Thoracic aorta (tissue), 2 donors: Measurements from ENCODE around the gene FHIT. TPM values are rescaled to one million over a fixed set of nuclear protein-coding genes. Genes with fewer than 3 reads are reported as not detected.

ENCODE experiments used
- ATAC-seq: fragments of 150-250 bp; one replicate; pipeline ENCODE4 v1.8.0; 2017; ENCODE audit warnings: low read depth; ENCODE audit not compliant: insufficient number of reproducible peaks, low FRiP score
- DNase-seq: peaks from one replicate; pipeline ENCODE4 v3.0.0-alpha.2; 2020; ENCODE audit warnings: low spot score
- H3K27ac ChIP-seq, 2 donors: fragments of 200-600 bp; sonication (generic); 1 replicate in 1 of 2; 2 replicates in 1 of 2; pipeline ENCODE4 v1.5.1; 2016; ENCODE audit warnings: mild to moderate bottlenecking in 2 of 2, moderate library complexity in 2 of 2
- H3K27me3 ChIP-seq: fragments of 200-600 bp; sonication (generic); replicated peaks from 2 replicates; pipeline ENCODE4 v1.6.0; 2016; ENCODE audit warnings: mild to moderate bottlenecking; ENCODE audit not compliant: insufficient read depth
- H3K36me3 ChIP-seq: fragments of 200-600 bp; sonication (generic); one replicate; pipeline ENCODE4 v1.5.1; 2016
- H3K4me1 ChIP-seq, 2 donors: fragments of 200-600 bp; sonication (generic); 1 replicate in 1 of 2; 2 replicates in 1 of 2; pipeline versions ENCODE4 v1.5.1 to v1.6.0; 2016; ENCODE audit warnings: low read depth in 2 of 2, mild to moderate bottlenecking in 1 of 2; ENCODE audit not compliant: control insufficient read depth in 1 of 2
- H3K4me3 ChIP-seq: fragments of 200-600 bp; sonication (generic); 2 replicates; pipeline ENCODE4 v1.5.1; 2016; ENCODE audit warnings: mild to moderate bottlenecking
- H3K9me3 ChIP-seq: fragments of 200-600 bp; sonication (generic); 2 replicates; pipeline ENCODE4 v1.5.1; 2016
- total RNA-seq, 2 donors: library from RNA; depleted of rRNA; stranded (reverse); fragments of >200 nt; gene quantifications; one replicate each; pipeline versions ENCODE4 v1.1.0 to v1.2.3, GENCODE V29; 2016
- TF ChIP-seq, protein P1 (sequence below): fragments of 200-600 bp; sonication (generic); IDR thresholded peaks from one replicate; pipeline ENCODE4 v1.5.1; 2019; ENCODE audit warnings: antibody characterized with exemption

Gene FHIT
- total RNA-seq, 2 donors from 2014 or later = 2.0 to 2.3 TPM

DNA sequence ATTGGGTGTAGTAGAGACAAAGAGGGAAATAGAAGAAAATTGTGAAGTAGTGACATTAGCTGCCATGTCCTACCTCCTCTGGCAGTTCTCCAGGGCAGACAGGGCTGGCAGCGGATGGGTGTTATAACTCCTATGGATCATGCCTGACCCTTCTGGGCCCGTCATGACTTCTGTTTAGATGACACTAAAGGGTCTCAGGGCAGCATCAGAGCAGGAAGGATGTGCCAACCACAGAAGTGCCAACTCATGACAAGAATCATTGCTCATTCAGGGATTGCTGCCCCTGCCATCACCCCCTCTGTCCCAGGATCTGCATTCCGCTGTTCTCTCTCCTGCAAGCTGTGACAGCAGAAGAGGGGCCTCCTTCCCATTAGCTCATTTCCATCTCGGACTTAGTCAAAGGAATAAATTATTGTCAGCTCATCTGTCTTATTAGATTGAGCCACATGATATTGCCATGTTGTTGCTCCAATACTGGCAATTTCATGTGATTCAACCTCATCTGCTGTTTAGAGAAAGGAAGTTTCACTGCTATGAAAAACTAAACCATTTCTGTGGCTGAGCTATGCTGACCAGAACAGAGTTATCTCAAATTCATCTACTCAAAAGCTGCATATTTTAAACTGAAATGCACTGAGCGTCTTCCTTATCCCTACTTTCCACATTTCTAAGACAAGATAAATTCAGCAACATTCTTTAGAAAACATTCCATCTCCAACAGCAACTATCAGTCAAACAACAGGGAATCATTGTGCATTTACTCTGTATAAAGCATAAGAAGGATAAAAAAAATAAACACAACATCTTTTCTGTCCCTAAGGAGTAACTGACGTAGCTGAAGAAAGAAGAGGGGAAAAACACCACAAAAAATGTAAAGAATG, 271.6 kb downstream of the FHIT start:
- TF ChIP-seq, protein P1, sequence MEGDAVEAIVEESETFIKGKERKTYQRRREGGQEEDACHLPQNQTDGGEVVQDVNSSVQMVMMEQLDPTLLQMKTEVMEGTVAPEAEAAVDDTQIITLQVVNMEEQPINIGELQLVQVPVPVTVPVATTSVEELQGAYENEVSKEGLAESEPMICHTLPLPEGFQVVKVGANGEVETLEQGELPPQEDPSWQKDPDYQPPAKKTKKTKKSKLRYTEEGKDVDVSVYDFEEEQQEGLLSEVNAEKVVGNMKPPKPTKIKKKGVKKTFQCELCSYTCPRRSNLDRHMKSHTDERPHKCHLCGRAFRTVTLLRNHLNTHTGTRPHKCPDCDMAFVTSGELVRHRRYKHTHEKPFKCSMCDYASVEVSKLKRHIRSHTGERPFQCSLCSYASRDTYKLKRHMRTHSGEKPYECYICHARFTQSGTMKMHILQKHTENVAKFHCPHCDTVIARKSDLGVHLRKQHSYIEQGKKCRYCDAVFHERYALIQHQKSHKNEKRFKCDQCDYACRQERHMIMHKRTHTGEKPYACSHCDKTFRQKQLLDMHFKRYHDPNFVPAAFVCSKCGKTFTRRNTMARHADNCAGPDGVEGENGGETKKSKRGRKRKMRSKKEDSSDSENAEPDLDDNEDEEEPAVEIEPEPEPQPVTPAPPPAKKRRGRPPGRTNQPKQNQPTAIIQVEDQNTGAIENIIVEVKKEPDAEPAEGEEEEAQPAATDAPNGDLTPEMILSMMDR = no peak
- Histone ChIP-seq H3K27me3 (no peaks in the 10 kb centered on the region), H3K9me3 (peaks cover 3% of the 10 kb centered on the region), H3K27ac (no peak overlapping the region), H3K36me3 (no peaks in the 10 kb centered on the region), H3K4me3 (no peak overlapping the region), H3K4me1 (no peaks in the 10 kb centered on the region)
- DNase-seq (no peak), ATAC-seq (no peak)

DNA sequence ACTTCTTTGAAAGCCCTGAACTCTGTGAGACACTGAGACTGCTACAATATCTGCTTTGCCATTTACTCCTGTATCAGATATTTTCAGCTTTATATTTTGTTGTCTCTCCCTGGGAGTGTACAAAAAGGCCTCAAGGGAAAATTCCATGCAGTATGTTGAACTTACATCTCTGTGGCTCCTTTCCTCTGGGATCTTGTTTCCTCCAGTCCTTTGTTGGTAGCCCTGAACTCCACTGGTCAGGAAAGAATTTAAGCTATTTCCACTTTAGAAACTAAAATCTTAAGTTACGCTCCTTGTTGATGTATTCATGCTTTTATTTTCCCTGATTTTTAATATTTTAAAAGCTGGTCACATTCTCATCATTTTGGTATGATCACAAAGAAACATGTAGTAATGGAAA, 277.9 kb downstream of the FHIT start:
- no peak for DNase-seq
- TF ChIP-seq, protein P1 = no peak

DNA sequence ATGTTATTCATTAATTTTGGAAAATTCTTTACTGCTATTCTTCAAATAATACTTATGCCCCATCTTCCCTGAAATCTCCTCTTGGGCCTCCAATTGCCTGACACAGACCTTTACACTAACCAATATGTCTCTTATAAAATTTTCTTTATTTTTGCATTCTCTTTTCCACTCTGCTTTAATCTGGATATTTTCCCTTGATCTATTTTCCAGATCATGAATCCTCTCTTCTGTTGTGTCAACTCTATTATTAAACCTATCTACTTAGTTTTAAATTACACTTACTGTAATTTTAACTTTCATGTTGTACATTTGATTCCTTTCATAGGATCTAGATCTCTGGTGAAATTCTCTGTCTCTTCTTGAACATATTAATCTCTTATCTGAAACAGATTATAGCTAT, 278.7 kb downstream of the FHIT start:
- Histone ChIP-seq H3K4me1 (no peaks in the 10 kb centered on the region), H3K9me3 (peaks cover 16% of the 10 kb centered on the region), H3K27ac (no peak overlapping the region), H3K4me3 (no peak overlapping the region), H3K36me3 (no peaks in the 10 kb centered on the region), H3K27me3 (no peaks in the 10 kb centered on the region)
- TF ChIP-seq, protein P1 = no peak
- ATAC-seq (no peak), DNase-seq (no peak)

More for the DNA sequence above, 277.9 kb downstream of the FHIT start:
- Histone ChIP-seq H3K27me3 (no peaks in the 10 kb centered on the region), H3K4me3 (no peak overlapping the region), H3K4me1 (no peaks in the 10 kb centered on the region), H3K27ac (no peak overlapping the region), H3K9me3 (peaks cover 16% of the 10 kb centered on the region), H3K36me3 (no peaks in the 10 kb centered on the region)
- no peak for ATAC-seq

DNA sequence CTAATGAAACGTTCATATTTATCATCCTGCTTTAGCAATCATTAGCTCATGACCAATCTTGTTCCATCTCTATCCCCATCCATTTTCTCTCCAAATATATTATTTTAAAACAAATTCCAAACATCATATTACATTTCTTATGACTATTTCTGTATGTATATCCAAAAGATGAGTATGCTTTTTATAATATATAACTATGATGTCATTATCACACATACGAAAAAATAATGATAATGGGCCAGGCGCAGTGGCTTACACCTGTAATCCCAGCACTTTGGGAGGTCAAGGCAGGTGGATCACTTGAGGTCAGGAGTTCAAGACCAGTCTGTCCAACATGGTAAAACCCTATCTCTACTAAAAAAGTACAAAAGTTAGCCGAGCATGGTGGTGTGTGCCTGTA, 280.4 kb downstream of the FHIT start:
- DNase-seq = no peak
- ATAC-seq = no peak
- Histone ChIP-seq H3K27me3 (no peaks in the 10 kb centered on the region), H3K36me3 (no peaks in the 10 kb centered on the region), H3K9me3 (peaks cover 16% of the 10 kb centered on the region), H3K27ac (no peak overlapping the region), H3K4me3 (no peak overlapping the region), H3K4me1 (no peaks in the 10 kb centered on the region)
- TF ChIP-seq, protein P1 = no peak

DNA sequence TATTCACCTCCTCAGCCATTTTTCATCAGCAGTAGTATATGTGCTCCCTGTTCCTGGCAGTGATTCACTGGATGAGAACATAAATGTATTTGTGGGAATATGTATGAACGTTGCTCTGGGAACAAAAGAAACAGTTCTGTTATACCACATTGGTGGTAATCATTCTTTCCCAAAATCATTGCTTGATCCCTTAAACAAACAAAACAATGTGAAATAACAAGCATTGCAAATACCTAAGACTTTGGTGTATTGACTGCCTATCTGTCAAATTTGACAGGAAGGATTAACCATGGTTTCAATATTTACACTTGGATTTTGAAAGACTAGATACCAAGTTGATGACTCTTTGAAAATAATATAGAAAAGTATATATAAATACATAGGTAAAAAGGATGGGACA, 284.1 kb downstream of the FHIT start:
- Histone ChIP-seq H3K9me3 (peaks cover 4% of the 10 kb centered on the region), H3K27me3 (no peaks in the 10 kb centered on the region), H3K4me3 (no peak overlapping the region), H3K36me3 (no peaks in the 10 kb centered on the region), H3K27ac (no peak overlapping the region), H3K4me1 (no peaks in the 10 kb centered on the region)
- ATAC-seq (no peak), DNase-seq (no peak)
- TF ChIP-seq, protein P1 = no peak
